HG03066 (cell line): ENCODE measurements around the gene TRPV6.

Experiments used
- ATAC-seq: cut with Tn5 transposase; IDR thresholded peaks from one replicate; pipeline ENCODE4 v1.9.1; 2021; ENCODE audit warnings: low read depth; ENCODE audit not compliant: unreplicated experiment

TRPV6 gene

DNA sequence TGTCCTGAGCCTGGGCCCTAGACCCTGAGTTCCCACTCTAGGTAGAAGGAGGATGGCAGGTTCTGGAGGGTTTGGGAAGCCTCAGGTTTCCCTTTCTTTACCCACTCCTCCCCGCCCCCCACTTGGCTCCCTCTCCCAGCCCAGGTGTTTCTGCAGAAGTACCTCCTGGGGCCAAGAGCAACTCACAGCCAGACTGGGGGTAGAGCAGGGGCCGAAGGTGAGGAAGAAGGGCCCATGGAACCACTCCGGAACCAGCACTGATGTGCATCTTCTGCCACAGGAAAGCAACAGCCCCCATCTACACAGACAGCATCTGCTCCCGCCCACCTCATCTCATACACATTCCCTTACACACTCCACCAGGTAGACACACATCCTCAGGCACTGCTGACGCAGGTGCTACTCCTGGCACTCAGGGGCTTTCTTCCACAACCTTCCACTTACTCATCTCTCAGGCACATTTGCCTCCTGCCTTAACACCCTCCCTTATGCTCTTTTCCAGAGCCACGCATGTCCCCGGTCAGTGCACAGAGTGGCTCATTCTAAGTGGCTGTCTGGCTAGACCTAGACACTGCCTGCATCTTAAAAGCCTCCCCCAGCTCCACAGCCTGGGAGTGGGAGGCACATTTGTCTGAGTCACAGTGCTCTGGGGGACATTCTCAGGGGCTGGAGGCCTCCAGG, 28.8 kb downstream of the TRPV6 start:
- ATAC-seq: no peak

DNA sequence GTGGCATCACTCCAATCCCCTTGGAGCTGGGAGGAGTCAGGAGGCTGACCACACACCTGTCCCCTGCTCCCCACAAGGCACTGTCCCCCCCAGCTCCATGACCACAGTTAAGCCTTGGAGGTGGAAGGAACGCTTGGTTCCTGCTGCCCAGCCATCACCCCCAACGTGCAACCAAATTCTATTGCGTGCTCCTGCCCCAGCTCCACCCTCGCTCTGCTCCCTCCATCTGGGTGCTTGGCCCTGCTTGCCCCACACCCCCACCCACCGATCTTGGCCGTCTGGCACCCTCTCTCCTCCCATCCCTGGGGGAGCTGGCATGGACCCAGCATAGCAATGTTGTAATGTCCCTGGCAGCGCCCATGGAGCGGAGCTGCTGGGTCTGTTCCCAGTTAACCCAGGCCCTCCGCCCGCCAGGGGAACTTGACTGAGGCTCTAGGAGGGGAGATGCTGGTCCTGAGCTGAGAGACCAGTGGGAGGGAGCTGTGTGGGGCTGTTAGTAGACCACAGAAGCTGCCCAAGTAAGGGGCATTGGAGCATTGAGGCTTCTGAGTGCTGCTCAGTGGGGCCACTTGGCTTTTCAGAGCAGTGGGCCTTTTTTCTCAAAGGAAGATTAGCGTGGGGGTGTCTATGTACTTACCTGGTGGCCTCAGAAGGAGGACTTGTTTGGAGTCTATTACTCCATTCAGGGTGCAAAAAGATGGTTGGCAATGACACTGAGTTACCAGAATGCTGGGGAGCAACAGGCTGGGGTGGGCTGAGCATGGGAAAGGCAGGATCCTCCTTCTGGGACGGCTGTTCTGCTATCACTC, 29.6 kb downstream of the TRPV6 start:
- ATAC-seq: no peak

DNA sequence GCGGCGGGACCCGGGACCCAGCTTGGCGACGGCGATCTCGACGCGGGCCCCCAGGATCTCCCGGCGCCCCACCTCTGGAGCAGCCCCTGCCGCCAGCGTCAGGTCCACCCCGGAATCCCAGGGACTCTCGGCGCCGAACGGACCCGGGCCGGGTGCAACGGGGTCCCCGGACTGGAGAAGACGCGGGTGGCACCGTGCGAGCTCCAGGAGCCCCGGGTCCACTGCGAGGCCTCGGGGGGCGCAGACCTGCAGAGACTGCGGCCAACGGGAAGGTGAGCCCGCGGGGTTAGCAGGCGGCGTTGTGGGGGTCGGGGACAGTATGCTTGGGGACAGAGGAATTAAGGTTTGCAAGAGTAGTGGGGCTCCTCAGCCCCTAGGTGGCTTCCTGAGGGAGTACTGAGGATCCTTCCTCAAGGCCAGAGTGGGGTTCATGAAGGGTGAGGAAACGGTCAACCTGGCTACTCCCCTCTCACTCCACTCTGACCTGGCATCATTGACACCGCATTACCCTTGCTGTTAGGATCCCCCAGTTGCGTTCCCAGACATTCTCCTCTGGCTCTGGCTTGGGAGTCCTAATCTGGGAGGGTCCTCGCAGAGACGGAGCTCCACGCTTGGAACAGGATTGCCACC, 30.3 kb downstream of the TRPV6 start:
- ATAC-seq: no peak

DNA sequence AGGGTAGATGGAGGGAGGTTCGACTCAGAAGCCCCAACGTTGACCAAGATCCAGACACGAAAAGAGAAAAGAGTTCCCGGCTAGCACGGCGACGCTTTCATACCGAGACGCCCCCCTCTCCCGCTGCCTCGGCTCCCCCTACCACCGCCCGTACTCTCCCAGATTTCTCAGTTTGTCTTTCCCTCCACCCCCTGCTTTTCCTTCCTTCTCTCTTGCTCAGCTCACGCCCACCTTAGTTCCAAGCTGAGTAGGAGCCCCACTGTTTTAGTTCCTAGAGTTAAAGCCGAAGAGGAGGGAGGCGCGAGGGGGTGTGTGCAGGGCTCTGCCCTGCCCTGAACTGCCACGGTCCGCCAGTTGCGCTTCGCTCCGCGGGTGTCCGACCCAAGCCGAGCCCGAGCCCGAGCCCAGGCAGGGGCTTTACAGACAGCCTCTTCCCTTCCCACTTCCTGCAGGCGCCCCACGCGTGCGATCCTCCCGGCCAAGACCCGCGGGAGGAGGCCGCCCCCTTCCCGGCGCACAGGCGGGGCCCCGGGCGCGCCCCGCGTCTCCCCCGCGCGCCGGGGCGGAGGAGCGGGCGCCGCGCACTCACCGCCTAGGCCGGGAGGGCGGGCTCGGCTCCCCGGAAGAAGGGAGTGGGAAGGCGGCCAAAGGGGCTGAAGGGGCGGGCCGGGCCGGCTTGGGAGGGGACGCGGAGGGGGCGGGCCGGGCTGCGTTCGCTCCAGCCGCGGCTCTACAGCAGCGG, 31.0 kb downstream of the TRPV6 start, which contains the start of gene EPHB6:
Gene EPHB6, plus strand, starts transcription at position 705 of the 742 bp plus-strand sequence. CDS start 8,152 bp downstream, outside the sequence.
- peak; percentile 53 for ATAC-seq

DNA sequence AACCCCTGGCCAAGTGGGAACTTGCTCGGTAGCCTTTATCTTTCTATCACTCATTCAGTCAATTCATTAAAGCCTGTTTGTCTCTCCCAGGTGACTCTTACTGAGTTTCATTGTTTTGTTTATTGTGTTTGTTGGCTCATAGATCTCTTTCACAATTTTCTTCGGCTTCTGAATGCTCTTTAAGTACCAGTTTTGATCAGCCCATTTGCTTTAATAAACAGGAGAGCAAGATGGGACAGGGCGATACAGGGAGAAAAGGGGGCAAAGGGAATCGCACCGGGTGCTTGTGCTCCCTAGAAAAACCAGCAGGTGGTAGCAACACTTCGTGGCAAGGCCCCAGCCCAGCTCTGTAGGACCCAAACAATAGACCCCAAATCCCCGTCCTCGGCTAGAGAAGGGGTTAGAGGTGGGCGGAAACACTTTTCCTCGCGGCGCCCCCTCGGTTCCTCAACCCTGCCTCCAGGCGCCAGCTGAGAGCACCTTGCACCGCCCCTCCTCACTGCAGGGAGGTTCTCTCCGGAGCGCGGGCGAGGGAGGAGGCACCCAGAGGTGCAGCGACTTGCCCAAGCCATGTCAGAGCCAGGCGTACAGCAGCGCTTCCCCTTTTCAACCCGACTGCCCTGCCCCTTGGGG, 31.7 kb downstream of the TRPV6 start:
- ATAC-seq: peak; percentile 77

DNA sequence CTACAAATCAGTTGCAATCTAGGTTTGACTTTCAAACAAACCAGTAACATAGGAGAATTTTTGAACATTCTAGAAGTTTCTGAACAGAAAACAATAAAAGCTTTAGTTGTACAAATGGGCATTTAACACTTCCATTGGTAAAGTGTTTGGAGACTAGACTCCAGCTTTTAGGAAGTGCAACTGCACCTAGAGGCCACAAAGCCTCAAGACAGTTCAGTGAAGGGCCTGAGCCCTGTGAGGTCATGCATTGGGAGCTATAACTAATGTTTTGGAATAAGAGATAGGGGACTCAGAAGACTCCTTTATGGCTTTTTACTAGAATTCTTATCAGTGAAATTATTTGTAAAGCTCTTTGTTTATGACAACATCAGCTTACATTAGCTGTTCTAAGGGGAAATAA, 33.6 kb downstream of the TRPV6 start:
- ATAC-seq: no peak

DNA sequence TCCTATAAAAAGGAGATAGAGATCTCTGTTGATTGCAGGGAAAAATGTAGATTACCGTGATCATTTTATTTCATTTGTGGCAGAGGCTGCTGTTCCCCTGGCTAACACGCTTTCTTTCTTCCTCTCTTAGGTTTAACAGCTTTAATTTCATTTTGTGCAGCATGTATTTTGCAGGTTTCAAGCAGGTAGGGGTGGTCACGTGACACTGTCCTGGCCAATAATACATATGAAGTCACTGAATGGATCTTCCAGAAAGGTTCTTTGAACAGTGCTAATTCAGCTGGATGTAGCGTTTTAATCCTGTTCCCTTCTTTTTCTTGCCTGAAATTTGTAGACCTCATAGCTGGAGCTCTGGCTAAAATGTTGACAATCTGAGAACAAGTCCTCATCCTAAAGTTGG, 34.3 kb downstream of the TRPV6 start:
- ATAC-seq: no peak

DNA sequence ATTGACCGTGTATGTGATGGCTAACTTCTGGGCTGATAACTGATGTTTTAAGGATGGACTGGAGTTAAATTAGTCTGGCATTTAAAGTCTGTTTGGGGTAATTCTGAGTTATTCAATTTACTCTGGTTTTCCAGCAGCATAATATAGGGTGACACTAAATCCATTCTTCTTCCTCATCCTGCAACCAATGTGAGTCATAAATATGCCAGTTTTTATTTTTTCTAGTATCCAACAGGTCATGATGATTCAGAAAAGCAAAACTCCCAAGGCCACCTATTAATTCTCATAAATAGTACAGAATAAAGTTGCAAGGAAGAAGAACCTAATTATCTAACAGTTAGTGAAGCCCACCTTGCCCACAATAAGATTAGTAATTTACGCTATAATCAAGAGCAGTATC, 38.2 kb downstream of the TRPV6 start:
- no peak for ATAC-seq

DNA sequence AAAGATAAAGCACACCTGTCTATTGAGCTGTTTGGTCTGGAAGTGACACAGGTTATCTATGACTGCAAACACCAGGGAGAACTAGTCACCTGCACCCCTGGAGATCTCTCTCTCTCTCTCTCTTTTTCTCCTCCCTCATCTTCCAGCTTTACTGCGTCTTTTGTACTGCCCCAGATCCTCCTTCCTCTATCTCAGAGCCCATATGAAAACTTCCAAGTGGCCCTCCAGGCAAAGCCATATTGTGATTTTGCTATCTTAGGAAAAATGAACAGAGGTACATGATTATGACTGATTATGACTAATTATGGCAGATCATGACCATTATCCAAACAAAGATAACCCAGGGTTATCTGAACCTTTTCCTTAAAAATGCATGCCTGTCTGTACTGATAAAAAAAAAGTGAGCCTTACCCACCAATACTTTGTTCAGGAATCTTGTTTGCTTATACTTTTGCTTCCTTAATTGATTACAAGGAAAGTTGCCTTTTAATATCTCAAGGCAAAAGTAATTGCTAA, 43.2 kb downstream of the TRPV6 start:
- ATAC-seq: no peak

DNA sequence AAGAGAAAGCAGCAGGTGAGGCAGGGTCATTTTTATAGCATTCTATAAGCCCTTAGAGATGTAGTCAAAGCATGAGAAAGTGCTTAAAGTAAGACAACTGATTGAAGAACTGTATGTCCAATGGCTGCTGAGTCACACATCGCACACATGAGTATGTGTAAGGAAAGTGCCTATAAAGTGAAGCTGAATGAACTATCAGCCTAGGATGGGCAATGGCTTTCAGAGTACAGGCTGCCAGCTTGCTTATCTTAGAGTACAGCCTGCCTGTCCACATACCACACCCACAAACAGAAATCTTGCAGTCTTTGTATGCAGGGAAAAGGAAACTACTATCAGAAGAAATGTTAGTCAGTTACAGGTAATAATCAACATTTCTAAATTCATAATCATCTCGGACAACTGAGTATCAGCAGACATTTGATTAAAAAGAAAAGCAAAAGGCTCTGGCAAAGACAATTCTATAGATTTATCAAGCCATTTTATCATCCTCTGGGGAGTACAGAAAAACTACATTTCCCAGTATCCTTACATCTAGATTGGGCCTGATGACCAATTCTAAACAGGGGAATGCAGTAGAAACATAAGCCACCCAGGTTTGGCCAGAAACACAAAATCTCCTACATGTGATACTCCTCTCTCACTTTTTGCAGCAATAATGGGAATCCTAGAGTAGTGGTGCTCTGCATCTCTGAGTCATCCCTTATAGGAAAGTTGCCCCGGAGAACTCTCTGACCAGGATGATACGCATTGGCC, 46.9 kb downstream of the TRPV6 start:
- no peak for ATAC-seq

DNA sequence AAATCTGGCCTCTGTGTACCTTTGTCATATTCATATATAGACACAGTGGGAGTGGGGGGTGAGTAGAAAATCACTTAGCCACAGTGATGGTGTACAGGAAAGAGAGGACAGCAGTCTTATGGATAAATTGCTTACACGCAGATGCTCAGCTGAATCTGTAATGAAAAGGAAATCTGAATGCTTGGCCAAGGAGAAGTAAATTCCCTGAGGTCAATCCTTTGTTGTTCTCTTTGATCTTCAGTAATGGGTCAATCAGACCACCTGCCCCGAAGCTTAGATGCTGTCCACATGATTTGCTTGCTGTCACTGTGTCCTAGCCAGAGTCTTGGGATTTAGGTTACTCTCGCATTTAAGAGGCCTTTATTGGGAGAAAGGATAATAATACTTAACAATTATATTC, 49.1 kb downstream of the TRPV6 start:
- ATAC-seq: no peak

DNA sequence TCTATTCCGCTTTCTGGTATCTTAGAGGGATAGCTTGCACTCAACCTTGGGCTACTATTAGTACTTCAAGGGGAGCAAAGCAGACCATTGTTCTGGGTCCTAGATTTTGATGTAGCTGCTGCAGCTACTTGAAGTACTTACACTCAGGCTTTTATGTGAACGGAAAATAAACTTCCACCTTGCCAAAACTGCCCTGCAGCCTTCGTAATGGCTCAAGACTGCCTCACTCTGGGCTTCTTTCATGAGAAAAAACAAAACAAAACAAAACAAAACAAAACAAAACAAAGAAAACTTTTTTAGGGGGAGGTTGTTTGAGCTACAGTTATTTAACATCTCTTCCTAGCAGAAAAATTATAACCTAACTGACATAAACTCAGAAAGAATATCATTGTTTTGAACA, 50.1 kb downstream of the TRPV6 start:
- no peak for ATAC-seq

DNA sequence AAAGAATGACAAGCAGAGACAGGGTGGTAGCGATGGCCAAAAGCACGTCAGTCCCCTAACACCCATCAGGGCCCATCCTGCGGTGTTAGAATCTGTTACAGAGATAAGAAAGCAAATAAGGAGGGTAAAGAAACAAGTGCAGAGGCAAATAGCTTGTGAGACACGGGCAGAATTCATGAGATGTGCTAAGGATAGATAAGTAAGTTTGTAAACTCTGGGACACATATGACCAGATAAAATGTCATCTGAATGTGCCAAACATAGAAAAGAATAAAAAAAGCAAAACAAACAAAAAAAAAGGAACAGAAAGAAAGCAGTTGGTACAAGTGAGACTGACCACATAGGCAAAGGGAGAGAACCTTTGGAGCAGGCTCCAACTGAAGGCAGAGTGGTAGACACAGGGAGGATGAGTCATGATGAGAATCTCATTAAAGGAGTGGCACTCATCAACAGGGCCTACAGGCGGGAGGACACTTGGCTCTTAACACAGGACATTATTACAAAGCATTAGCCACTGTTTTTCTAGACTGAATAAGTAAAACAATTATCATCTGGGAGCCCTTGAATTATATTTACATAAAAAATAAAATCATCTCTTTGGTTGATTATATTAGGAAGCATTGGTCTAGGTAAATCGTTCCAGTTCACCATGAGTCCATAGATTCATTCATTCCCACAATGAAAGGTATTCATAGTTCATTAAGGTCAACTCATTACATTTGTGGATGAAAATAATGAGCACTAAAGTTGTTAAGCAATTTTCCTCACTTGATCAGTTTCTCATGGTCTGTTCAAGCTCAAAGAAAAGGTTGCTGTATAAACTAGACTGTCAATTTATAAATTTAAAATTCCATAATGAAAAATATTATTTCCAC, 52.1 kb downstream of the TRPV6 start:
- peak; percentile 79 for ATAC-seq

DNA sequence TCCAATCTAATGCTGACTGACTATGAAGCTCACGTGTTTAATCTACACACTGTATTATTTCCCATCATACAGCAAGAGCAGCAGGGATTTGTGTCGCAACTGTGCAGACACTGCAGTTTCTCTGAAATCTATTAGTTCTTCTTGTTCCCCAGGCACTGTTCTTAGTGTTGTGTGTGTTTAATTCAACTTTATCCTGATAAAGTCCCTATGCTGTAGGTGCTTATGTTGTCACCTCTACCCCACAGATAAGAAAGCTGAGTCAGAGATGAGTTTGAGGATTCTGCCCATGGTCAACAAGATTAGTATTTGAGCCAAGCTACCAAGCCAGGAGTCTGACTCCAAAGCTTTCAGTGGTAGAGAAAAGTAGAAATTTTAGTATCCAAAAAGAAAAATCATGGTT, 53.1 kb downstream of the TRPV6 start:
- ATAC-seq: no peak

DNA sequence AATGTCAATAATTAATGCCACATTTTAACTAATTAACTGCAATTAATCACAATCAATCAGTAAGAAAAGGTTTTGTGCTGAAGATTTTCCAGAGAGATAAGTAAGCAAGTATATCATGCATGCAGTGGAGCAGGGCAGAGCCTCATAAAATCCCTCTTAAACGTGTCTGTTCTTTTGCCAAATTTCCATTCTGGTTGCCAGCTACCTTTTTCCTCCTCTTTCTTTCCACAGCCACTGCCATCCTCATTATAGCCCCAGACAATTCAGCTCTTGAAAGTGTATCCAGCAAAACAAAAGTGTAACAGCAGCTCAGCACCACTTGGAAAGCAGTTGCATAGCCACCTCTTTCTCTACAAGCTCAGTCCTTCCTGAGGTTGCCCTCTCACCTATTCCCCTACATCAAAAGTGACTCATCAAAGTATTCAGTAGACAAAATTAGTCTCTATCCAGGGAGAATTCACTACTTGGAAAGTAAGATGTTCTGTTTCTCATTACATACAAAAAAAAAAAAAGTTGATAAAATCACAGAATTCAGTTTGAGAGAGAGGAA, 57.5 kb downstream of the TRPV6 start:
- no peak for ATAC-seq

DNA sequence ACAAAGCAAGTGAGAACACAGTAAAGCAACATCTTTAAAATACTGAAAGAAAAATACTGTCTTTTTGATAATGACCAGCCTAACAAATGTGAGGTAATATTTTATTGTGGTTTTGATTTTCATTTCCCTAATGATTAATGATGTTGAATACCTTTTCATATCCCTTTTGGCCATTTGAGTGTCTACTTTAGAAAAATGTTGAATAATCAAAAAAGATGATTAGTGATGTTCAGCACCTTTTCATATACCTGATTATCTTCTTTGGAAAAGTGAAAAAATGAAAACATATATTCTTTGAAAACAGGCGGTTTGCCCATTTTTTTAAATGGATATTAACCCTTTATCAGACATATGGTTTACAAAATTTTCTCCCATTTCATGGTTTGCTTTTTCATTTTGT, 62.8 kb downstream of the TRPV6 start:
- no peak for ATAC-seq
